H1 (cell line): ENCODE results near the gene NAV2. TPM values are rescaled to one million over a fixed set of nuclear protein-coding genes. Genes with fewer than 3 reads are reported as not detected.

Experiments used
- CHD7 ChIP-seq: fragments of 300-600 bp; sonication (generic); IDR thresholded peaks from 2 replicates; pipeline ENCODE4 v1.7.1; 2012; ENCODE audit warnings: low read length, moderate library complexity, mild to moderate bottlenecking, inconsistent platforms; ENCODE audit not compliant: insufficient replicate concordance
- polyA plus RNA-seq, 7 experiments: library from polyadenylated mRNA; depleted of rRNA in 3 of 7; stranded (reverse) in 5 of 7; unstranded in 2 of 7; fragments of >200 nt in 5 of 7; fragments of 200-250 nt in 2 of 7; gene quantifications; 1 replicate in 5 of 7; 2 replicates in 1 of 7; 4 replicates in 1 of 7; pipeline versions ENCODE4 v1.2.1 to v1.2.3, GENCODE V29; 2011 to 2013; ENCODE audit warnings: missing spikeins in 2 of 7, mixed read lengths in 2 of 7
- total RNA-seq: library from RNA; stranded (reverse); fragmentation: NEBNext Ultra II Directional; extraction: Animal tissue kit (Norgen Biotek cat#: 25700); gene quantifications from 2 replicates; pipeline ENCODE4 v1.2.1, GENCODE V29; 2021

NAV2 gene
- total and polyA plus RNA-seq, 2 of the 8 experiments (the other 6 are each of a cell fraction or from before 2014, with no cell fraction given): 35.6 to 73.6 TPM

GRCh38 chr11:19952116-19952605, 239.5 kb downstream of the NAV2 start (continued):
- no peak for TF ChIP-seq CHD7
